ENCODE measurements around the gene ELOVL3. TPM values are rescaled to one million over a fixed set of nuclear protein-coding genes. Genes with fewer than 3 reads are reported as not detected.
A peak's percentile ranks its signal among the peaks of the same experiment; 100 is the strongest.

The ELOVL3 gene
- total and polyA plus RNA-seq, 2 of the 13 experiments (the other 11 are each of a cell fraction or from before 2014, with no cell fraction given): 0.58 to 0.69 TPM

DNA sequence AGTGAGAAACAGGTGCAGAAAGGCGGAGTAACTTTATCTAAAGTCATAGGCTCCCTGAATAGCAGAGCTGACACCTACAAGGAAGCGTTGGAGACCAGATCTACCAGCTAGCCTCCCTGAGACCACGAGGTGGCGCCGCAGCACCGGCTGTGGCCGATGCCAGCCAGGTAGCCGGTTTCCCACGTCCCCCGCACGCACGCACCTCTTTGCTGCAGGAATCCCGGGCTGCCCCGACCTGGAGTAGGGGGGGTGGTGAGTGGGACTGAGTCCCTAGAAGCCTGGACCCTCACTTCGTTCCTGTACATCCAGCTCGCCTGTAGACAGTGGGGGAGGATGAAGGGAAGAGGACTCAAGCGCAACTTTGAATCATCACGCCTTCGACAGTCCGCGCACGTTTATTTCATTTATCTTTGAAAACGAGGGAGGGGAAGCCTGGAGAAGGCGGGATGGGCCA is 3.7 kb downstream of the ELOVL3 start (continued):
- no peak for TF ChIP-seq ZNF557 (CRISPR knock-in tag; IDR thresholded peaks at IDR 0.05)
- TF ChIP-seq ZNF354B (CRISPR knock-in tag; IDR thresholded peaks at IDR 0.05): no peak
- TF ChIP-seq, protein P1, sequence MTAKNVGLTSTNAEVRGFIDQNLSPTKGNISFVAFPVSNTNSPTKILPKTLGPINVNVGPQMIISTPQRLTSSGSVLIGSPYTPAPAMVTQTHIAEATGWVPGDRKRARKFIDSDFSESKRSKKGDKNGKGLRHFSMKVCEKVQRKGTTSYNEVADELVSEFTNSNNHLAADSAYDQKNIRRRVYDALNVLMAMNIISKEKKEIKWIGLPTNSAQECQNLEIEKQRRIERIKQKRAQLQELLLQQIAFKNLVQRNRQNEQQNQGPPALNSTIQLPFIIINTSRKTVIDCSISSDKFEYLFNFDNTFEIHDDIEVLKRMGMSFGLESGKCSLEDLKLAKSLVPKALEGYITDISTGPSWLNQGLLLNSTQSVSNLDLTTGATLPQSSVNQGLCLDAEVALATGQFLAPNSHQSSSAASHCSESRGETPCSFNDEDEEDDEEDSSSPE (CRISPR knock-in tag; IDR thresholded peaks at IDR 0.05): peak; percentile 25; the same call in 1 of the 2 replicates
- TF ChIP-seq, protein P2, sequence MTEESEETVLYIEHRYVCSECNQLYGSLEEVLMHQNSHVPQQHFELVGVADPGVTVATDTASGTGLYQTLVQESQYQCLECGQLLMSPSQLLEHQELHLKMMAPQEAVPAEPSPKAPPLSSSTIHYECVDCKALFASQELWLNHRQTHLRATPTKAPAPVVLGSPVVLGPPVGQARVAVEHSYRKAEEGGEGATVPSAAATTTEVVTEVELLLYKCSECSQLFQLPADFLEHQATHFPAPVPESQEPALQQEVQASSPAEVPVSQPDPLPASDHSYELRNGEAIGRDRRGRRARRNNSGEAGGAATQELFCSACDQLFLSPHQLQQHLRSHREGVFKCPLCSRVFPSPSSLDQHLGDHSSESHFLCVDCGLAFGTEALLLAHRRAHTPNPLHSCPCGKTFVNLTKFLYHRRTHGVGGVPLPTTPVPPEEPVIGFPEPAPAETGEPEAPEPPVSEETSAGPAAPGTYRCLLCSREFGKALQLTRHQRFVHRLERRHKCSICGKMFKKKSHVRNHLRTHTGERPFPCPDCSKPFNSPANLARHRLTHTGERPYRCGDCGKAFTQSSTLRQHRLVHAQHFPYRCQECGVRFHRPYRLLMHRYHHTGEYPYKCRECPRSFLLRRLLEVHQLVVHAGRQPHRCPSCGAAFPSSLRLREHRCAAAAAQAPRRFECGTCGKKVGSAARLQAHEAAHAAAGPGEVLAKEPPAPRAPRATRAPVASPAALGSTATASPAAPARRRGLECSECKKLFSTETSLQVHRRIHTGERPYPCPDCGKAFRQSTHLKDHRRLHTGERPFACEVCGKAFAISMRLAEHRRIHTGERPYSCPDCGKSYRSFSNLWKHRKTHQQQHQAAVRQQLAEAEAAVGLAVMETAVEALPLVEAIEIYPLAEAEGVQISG (CRISPR knock-in tag; IDR thresholded peaks at IDR 0.05): peak; percentile 46; the same call in 1 of the 2 replicates
- no peak for TF ChIP-seq TCF12 (IDR thresholded peaks at IDR 0.05)
- TF ChIP-seq TCF12 (CRISPR knock-in tag; IDR thresholded peaks at IDR 0.05): no peak
- TF ChIP-seq SRF (IDR thresholded peaks at IDR 0.05; ENCODE audit: low read depth, low read length): no peak
- TF ChIP-seq POLR2AphosphoS5 (IDR thresholded peaks at IDR 0.05; ENCODE audit: low read depth, low read length): no peak
- TF ChIP-seq CEBPG (CRISPR knock-in tag; IDR thresholded peaks at IDR 0.05): no peak
- 0 out of 2 replicates have a peak, but pooled peaks have one; percentile 64 for TF ChIP-seq KDM3A (CRISPR knock-in tag; IDR thresholded peaks at IDR 0.05; ENCODE audit: low read depth)
- TF ChIP-seq FOSL2 (CRISPR knock-in tag; IDR thresholded peaks at IDR 0.05): 0 out of 2 replicates have a peak, but pooled peaks have one; percentile 19
- TF ChIP-seq, protein P3, sequence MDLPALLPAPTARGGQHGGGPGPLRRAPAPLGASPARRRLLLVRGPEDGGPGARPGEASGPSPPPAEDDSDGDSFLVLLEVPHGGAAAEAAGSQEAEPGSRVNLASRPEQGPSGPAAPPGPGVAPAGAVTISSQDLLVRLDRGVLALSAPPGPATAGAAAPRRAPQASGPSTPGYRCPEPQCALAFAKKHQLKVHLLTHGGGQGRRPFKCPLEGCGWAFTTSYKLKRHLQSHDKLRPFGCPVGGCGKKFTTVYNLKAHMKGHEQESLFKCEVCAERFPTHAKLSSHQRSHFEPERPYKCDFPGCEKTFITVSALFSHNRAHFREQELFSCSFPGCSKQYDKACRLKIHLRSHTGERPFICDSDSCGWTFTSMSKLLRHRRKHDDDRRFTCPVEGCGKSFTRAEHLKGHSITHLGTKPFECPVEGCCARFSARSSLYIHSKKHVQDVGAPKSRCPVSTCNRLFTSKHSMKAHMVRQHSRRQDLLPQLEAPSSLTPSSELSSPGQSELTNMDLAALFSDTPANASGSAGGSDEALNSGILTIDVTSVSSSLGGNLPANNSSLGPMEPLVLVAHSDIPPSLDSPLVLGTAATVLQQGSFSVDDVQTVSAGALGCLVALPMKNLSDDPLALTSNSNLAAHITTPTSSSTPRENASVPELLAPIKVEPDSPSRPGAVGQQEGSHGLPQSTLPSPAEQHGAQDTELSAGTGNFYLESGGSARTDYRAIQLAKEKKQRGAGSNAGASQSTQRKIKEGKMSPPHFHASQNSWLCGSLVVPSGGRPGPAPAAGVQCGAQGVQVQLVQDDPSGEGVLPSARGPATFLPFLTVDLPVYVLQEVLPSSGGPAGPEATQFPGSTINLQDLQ (CRISPR knock-in tag; IDR thresholded peaks at IDR 0.05): no peak
- TF ChIP-seq PTBP1 (IDR thresholded peaks at IDR 0.05; ENCODE audit: low read depth, low read length, poor library complexity, severe bottlenecking): no peak
- no peak for TF ChIP-seq HHEX (CRISPR knock-in tag; IDR thresholded peaks at IDR 0.05)
- TF ChIP-seq, protein P4, sequence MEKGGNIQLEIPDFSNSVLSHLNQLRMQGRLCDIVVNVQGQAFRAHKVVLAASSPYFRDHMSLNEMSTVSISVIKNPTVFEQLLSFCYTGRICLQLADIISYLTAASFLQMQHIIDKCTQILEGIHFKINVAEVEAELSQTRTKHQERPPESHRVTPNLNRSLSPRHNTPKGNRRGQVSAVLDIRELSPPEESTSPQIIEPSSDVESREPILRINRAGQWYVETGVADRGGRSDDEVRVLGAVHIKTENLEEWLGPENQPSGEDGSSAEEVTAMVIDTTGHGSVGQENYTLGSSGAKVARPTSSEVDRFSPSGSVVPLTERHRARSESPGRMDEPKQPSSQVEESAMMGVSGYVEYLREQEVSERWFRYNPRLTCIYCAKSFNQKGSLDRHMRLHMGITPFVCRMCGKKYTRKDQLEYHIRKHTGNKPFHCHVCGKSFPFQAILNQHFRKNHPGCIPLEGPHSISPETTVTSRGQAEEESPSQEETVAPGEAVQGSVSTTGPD (CRISPR knock-in tag; IDR thresholded peaks at IDR 0.05): no peak
- TF ChIP-seq, protein P5, sequence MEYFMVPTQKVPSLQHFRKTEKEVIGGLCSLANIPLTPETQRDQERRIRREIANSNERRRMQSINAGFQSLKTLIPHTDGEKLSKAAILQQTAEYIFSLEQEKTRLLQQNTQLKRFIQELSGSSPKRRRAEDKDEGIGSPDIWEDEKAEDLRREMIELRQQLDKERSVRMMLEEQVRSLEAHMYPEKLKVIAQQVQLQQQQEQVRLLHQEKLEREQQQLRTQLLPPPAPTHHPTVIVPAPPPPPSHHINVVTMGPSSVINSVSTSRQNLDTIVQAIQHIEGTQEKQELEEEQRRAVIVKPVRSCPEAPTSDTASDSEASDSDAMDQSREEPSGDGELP (IDR thresholded peaks at IDR 0.05; ENCODE audit: borderline replicate concordance, low read depth): no peak
- TF ChIP-seq SETDB1 (CRISPR knock-in tag; IDR thresholded peaks at IDR 0.05; ENCODE audit: borderline replicate concordance): no peak
- TF ChIP-seq, protein P6, sequence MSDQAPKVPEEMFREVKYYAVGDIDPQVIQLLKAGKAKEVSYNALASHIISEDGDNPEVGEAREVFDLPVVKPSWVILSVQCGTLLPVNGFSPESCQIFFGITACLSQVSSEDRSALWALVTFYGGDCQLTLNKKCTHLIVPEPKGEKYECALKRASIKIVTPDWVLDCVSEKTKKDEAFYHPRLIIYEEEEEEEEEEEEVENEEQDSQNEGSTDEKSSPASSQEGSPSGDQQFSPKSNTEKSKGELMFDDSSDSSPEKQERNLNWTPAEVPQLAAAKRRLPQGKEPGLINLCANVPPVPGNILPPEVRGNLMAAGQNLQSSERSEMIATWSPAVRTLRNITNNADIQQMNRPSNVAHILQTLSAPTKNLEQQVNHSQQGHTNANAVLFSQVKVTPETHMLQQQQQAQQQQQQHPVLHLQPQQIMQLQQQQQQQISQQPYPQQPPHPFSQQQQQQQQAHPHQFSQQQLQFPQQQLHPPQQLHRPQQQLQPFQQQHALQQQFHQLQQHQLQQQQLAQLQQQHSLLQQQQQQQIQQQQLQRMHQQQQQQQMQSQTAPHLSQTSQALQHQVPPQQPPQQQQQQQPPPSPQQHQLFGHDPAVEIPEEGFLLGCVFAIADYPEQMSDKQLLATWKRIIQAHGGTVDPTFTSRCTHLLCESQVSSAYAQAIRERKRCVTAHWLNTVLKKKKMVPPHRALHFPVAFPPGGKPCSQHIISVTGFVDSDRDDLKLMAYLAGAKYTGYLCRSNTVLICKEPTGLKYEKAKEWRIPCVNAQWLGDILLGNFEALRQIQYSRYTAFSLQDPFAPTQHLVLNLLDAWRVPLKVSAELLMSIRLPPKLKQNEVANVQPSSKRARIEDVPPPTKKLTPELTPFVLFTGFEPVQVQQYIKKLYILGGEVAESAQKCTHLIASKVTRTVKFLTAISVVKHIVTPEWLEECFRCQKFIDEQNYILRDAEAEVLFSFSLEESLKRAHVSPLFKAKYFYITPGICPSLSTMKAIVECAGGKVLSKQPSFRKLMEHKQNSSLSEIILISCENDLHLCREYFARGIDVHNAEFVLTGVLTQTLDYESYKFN (CRISPR knock-in tag; conservative IDR thresholded peaks at IDR 0.05): 0 out of 2 replicates have a peak, but pooled peaks have one; percentile 11

All from HepG2 (cell line).